Ovary (tissue), 3 donors: Measurements from ENCODE around the gene NLN.

Experiments used
- CTCF ChIP-seq, 3 donors: fragments of 450-650 bp in 2 of 3; fragments of 200-600 bp in 1 of 3; IDR thresholded peaks; one replicate each; pipeline versions ENCODE4 v1.5.1 to v1.8.0; 2016 to 2022; ENCODE audit warnings: antibody characterized with exemption in 3 of 3, mild to moderate bottlenecking in 1 of 3
- EP300 ChIP-seq: sonication (generic); formaldehyde crosslinking; IDR thresholded peaks from one replicate; pipeline ENCODE4 v1.6.1; 2017; ENCODE audit warnings: antibody characterized with exemption
- POLR2A ChIP-seq: fragments of 450-650 bp; IDR thresholded peaks from one replicate; pipeline ENCODE4 v1.6.1; 2017; ENCODE audit warnings: antibody characterized with exemption, mild to moderate bottlenecking, moderate library complexity
- donor health status: DM: no; HTN: no; CAD: no.

- TF ChIP-seq CTCF (IDR thresholded peaks at IDR 0.05) (no peak), EP300 (no peak), POLR2A (no peak)
Observed at GRCh38 chr5:65768723-65769346, 46.8 kb downstream of the NLN start.
